Parathyroid adenoma (tissue), 2 donors: ENCODE results near the gene ANKRD44.
A peak's percentile ranks its signal among the peaks of the same experiment; 100 is the strongest.

Experiments used
- H2AFZ ChIP-seq: fragments of 300-600 bp; sonication (generic); one replicate; pipeline ENCODE4 v1.7.0; 2017; ENCODE audit warnings: antibody characterized with exemption, mild to moderate bottlenecking
- H3K27ac ChIP-seq: fragments of 300-600 bp; sonication (generic); one replicate; pipeline ENCODE4 v1.7.0; 2017
- H3K27me3 ChIP-seq: fragments of 300-600 bp; sonication (generic); one replicate; pipeline ENCODE4 v1.7.0; 2017; ENCODE audit warnings: low read length; ENCODE audit not compliant: control insufficient read depth, insufficient read depth
- H3K36me3 ChIP-seq: fragments of 300-600 bp; sonication (generic); one replicate; pipeline ENCODE4 v1.7.0; 2017; ENCODE audit warnings: low read length; ENCODE audit not compliant: control insufficient read depth, insufficient read depth
- H3K4me1 ChIP-seq: fragments of 300-600 bp; sonication (generic); one replicate; pipeline ENCODE4 v1.7.0; 2017; ENCODE audit warnings: control low read depth
- H3K4me2 ChIP-seq: fragments of 300-600 bp; sonication (generic); one replicate; pipeline ENCODE4 v1.7.0; 2017; ENCODE audit warnings: low read length
- H3K4me3 ChIP-seq: fragments of 300-600 bp; sonication (generic); one replicate; pipeline ENCODE4 v1.7.0; 2017; ENCODE audit warnings: low read depth, low read length
- H3K79me2 ChIP-seq: fragments of 300-600 bp; sonication (generic); one replicate; pipeline ENCODE4 v1.7.0; 2017; ENCODE audit warnings: control low read depth
- H3K9ac ChIP-seq: fragments of 300-600 bp; sonication (generic); one replicate; pipeline ENCODE4 v1.7.0; 2017; ENCODE audit warnings: mild to moderate bottlenecking
- H3K9me3 ChIP-seq: fragments of 300-600 bp; sonication (generic); one replicate; pipeline ENCODE4 v1.7.0; 2017; ENCODE audit warnings: low read length; ENCODE audit not compliant: control insufficient read depth
- CTCF ChIP-seq: fragments of 300-600 bp; sonication (generic); IDR thresholded peaks from one replicate; pipeline ENCODE4 v1.7.0; 2017; ENCODE audit warnings: antibody characterized with exemption, mild to moderate bottlenecking
- donor health status: primary hyperparathyroidism.

ANKRD44 gene

GRCh38 chr2:197212344-197213262 is 98.0 kb downstream of the ANKRD44 start:
- no peak for TF ChIP-seq CTCF
- no peaks in the 10 kb centered on the region for H3K9me3 ChIP-seq
- H3K9ac ChIP-seq: no peak overlapping the region
- no peak overlapping the region for H3K4me2 ChIP-seq
- peaks cover 6% of the 10 kb centered on the region for H3K4me1 ChIP-seq
- H3K27me3 ChIP-seq: no peaks in the 10 kb centered on the region
- H3K36me3 ChIP-seq: no peaks in the 10 kb centered on the region
- H3K79me2 ChIP-seq: peaks cover 6% of the 10 kb centered on the region
- no peak overlapping the region for H3K4me3 ChIP-seq
- H3K27ac ChIP-seq: no peak overlapping the region
- no peak overlapping the region for H2AFZ ChIP-seq

- Histone ChIP-seq H3K4me3 (no peak overlapping the region), H3K27ac (no peak overlapping the region), H3K4me2 (no peak overlapping the region), H3K27me3 (no peaks in the 10 kb centered on the region), H3K9me3 (no peaks in the 10 kb centered on the region), H3K79me2 (peaks cover 6% of the 10 kb centered on the region), H3K9ac (no peak overlapping the region), H3K36me3 (no peaks in the 10 kb centered on the region), H3K4me1 (peaks cover 6% of the 10 kb centered on the region), H2AFZ (no peak overlapping the region)
- no peak for TF ChIP-seq CTCF
These were observed 98.7 kb downstream of the ANKRD44 start for GRCh38 chr2:197211881-197212342.

- H3K36me3 ChIP-seq: no peaks in the 10 kb centered on the region
- H3K4me2 ChIP-seq: peak overlapping the region; percentile 31
- no peaks in the 10 kb centered on the region for H3K9me3 ChIP-seq
- no peak overlapping the region for H3K4me3 ChIP-seq
- H3K27ac ChIP-seq: no peak overlapping the region
- H3K4me1 ChIP-seq: peaks cover 6% of the 10 kb centered on the region
- no peak overlapping the region for H2AFZ ChIP-seq
- H3K9ac ChIP-seq: no peak overlapping the region
- no peaks in the 10 kb centered on the region for H3K27me3 ChIP-seq
- peaks cover 6% of the 10 kb centered on the region for H3K79me2 ChIP-seq
- no peak for TF ChIP-seq CTCF
These were observed 100.2 kb downstream of the ANKRD44 start for GRCh38 chr2:197210430-197210829.

GRCh38 chr2:197209742-197210408 is 100.7 kb downstream of the ANKRD44 start:
- H3K36me3 ChIP-seq: no peaks in the 10 kb centered on the region
- H3K27ac ChIP-seq: peak overlapping the region; percentile 15
- H3K4me2 ChIP-seq: peak overlapping the region; percentile 31
- H3K9me3 ChIP-seq: no peaks in the 10 kb centered on the region
- H3K4me3 ChIP-seq: no peak overlapping the region
- H3K4me1 ChIP-seq: peaks cover 6% of the 10 kb centered on the region
- no peaks in the 10 kb centered on the region for H3K27me3 ChIP-seq
- H2AFZ ChIP-seq: peak overlapping the region; percentile 58
- no peak for TF ChIP-seq CTCF
- H3K79me2 ChIP-seq: peaks cover 2% of the 10 kb centered on the region
- no peak overlapping the region for H3K9ac ChIP-seq
